Astrocyte (in vitro differentiated cells and primary cell): Measurements from ENCODE around the gene CCDC194.

Source experiments
- CTCF ChIP-seq: IDR thresholded peaks from 2 replicates; pipeline ENCODE4 v1.5.1; 2011; ENCODE audit warnings: low read depth, mild to moderate bottlenecking, inconsistent platforms, low read length, moderate library complexity; ENCODE audit not compliant: insufficient read depth
- EZH2 ChIP-seq: IDR thresholded peaks from 2 replicates; pipeline ENCODE4 v1.6.1; 2012; ENCODE audit warnings: mild to moderate bottlenecking, low read length, inconsistent platforms; ENCODE audit not compliant: insufficient read depth

- TF ChIP-seq CTCF (no peak), EZH2 (peak; percentile 66)
Observed at GRCh38 chr19:17393914-17394313, at the start of gene CCDC194.
